Small intestine (tissue), 7 donors: Measurements from ENCODE around the gene ZNG1F. TPM values are rescaled to one million over a fixed set of nuclear protein-coding genes. Genes with fewer than 3 reads are reported as not detected.
"Not testable (repeated sequence)": the region's sequence is repeated elsewhere in the genome, so short reads cannot be mapped to it uniquely, and the experiment has no call there.

Source experiments
- DNase-seq, 2 donors: peaks; one replicate each; pipeline versions ENCODE4 v3.0.0 to v3.0.0-alpha.2; 2013
- FAIRE-seq: peaks from 2 replicates; lab custom pipeline; 2012; peaks lifted over from hg19 to GRCh38; lab: Jason Lieb, UNC
- H3K27ac ChIP-seq, 3 donors: one replicate each; pipeline ENCODE4 v1.5.1; 2013; ENCODE audit warnings: low read length in 2 of 3, mild to moderate bottlenecking in 2 of 3, control low read depth in 1 of 3, inconsistent platforms in 1 of 3, low read depth in 1 of 3, moderate library complexity in 1 of 3
- H3K27me3 ChIP-seq, 3 donors: one replicate each; pipeline ENCODE4 v1.6.1; 2013; ENCODE audit warnings: low read length in 3 of 3, inconsistent platforms in 1 of 3; ENCODE audit not compliant: control insufficient read depth in 3 of 3, insufficient read depth in 3 of 3
- H3K36me3 ChIP-seq, 3 donors: one replicate each; pipeline ENCODE4 v1.6.1; 2013; ENCODE audit warnings: low read length in 3 of 3, inconsistent platforms in 1 of 3, low read depth in 1 of 3, mild to moderate bottlenecking in 1 of 3, moderate library complexity in 1 of 3; ENCODE audit not compliant: control insufficient read depth in 3 of 3, insufficient read depth in 2 of 3
- H3K4me1 ChIP-seq, 3 donors: one replicate each; pipeline ENCODE4 v1.6.1; 2013; ENCODE audit warnings: low read length in 2 of 3, inconsistent platforms in 1 of 3, low read depth in 1 of 3, mild to moderate bottlenecking in 1 of 3, moderate library complexity in 1 of 3; ENCODE audit not compliant: control insufficient read depth in 3 of 3, insufficient read depth in 2 of 3
- H3K4me3 ChIP-seq, 3 donors: one replicate each; pipeline ENCODE4 v1.5.1; 2013; ENCODE audit warnings: low read length in 3 of 3, control low read depth in 1 of 3, inconsistent platforms in 1 of 3, low read depth in 1 of 3, mild to moderate bottlenecking in 1 of 3, moderate library complexity in 1 of 3
- H3K9me3 ChIP-seq, 2 donors: one replicate each; pipeline ENCODE4 v1.6.1; 2013; ENCODE audit warnings: low read depth in 1 of 2, low read length in 1 of 2; ENCODE audit not compliant: control insufficient read depth in 2 of 2, insufficient read depth in 1 of 2
- WGBS, 3 donors: extraction: QIAGEN DNeasy Blood & Tissue Kit; methylation state at CpG; one replicate each; pipeline ENCODE4 v1.1.7; 2013; 5-methylcytosine and 5-hydroxymethylcytosine counted together
- polyA plus RNA-seq, 4 donors: library from polyadenylated mRNA; stranded (reverse) in 3 of 4; unstranded in 1 of 4; fragments of 200-250 nt in 3 of 4; fragments of 120-200 nt in 1 of 4; gene quantifications; one replicate each; pipeline versions ENCODE4 v1.2.1 to v1.2.3, GENCODE V29; 2013
- donor health status: healthy with polysubstance abuse.
- donor health status: control.
- donor health status: control.
- donor health status: Bipolar disorder and iron deficiency.
- donor health status: healthy.

Gene ZNG1F
- polyA plus RNA-seq, 4 donors = 12.3 to 42.0 (median 25.6) TPM

DNA sequence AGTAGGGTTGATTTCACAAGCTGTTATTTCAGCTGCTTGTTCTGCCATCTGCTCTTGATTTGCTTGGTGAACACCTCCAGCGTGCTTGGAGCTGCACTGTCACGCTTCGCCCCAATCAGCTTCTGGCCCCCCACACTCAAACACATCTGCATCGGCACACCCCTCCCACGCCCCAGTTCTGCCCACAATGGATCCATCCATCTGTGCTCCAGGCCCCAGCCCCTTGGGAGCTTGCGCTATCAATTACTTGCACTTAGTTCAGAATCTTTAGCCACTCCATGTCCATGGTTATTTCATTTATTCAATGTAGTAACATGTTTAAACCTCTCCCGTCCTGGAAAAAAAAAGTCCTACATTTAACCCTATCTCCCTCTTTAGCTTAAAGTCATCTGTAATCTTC is 88.6 kb downstream of the ZNG1F start:
- WGBS, 3 donors = 61 to 75% (median 68%) methylated on average over 4 of the region's 7 CpGs
- not testable (repeated sequence) for FAIRE-seq, H3K27ac ChIP-seq, H3K4me3 ChIP-seq, H3K27me3 ChIP-seq, H3K4me1 ChIP-seq, H3K9me3 ChIP-seq, H3K36me3 ChIP-seq, DNase-seq

DNA sequence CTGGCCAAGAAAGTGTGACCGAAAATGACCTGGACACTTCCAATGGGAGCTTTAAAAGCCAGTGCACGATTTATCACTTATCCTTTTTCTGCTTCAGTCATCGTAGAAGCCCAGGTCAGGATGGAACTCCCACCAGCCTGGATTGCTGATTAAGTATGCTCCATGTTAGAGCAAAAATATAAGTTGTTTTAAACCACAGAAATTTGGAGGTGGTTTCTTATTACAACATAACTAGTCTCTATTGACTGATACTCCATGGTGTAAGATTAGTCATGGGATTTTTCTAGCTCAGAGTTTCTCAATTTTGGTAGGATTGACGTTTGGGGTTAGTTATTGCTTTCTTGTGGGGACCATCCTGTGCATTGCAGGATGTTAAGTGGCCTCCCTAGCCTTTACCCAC is 90.4 kb downstream of the ZNG1F start:
- not testable (repeated sequence) for H3K27ac ChIP-seq, H3K4me1 ChIP-seq, H3K4me3 ChIP-seq, FAIRE-seq, H3K9me3 ChIP-seq, DNase-seq, H3K36me3 ChIP-seq, H3K27me3 ChIP-seq
- 34 to 58% (median 57%) methylated on average over 4 of the region's 4 CpGs for WGBS, 3 donors

DNA sequence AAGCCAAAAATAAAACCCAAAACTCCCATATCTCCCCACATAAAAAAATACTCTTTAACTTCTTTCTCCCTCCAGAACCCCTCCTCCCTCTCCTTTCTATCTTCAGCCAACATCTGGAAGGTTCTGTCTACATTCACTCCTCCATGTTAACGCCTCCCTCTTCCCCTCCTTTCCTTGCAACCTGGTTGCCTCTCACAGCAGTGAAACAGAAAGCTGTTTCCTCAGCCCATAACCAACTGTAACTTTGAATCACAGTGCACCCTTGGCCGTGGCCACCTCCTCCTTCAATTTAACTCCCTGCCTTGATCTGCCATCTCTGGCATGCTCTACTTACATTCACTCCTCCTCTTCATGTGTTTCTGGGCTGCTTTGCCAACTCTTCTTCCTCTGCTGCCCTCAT is 94.1 kb downstream of the ZNG1F start:
- not testable (repeated sequence) for H3K27ac ChIP-seq, H3K27me3 ChIP-seq, H3K9me3 ChIP-seq, H3K4me3 ChIP-seq, FAIRE-seq, DNase-seq, H3K36me3 ChIP-seq, H3K4me1 ChIP-seq
- 26 to 52% (median 29%) methylated on average over 1 of the region's 2 CpGs for WGBS, 3 donors

DNA sequence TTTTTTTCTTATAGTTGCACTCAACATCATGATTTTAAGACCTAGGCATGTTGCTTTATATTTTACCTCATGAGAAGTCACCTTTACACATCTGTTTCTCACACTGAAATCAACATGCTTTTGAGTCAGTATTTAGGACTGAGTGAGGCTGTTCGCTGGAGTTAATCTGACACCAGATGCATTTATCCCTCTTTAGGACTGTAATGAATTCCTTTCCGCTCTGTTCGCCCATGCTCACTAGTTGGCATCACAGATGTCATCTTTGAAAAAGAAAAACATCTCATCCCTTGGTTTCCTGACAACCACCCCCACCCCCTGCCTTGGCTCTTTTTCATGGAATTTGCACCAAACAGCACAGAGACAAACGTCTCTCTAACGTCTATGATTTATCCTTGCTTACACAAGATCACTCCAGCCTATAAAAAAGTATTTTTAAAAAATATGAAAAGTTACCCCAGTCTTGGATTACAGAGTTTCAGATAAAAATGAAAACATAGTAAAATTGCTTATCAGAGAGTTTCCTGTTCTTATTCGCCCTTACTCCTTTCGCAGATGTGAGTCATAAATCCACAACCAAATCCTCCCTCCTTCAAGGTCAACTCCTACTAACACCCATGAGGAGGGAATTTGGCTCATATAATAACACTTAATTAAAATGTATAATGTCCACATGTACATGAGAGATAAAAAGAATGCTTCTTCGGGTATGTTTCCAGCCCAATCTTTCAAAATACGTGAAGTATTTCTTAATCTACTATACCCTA is 94.9 kb downstream of the ZNG1F start:
- not testable (repeated sequence) for H3K4me1 ChIP-seq, FAIRE-seq, DNase-seq

DNA sequence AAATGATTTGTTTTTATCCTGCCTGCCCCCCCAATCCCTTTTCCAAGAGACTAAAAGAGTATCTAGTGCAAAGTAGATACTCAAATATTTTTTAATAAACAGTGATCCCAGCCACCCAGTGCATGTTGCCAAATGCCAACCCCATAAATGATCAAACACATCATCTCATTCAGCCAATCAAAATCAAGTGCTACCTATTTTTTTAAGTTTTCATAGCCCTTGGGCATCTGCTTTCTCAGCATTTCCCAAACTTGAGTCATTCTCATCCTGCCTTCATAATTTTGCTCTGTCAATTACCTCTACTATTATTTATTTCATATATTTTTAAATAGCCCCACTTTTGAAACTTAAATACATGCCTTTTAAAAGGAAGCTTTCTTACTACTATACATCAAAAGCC is 98.2 kb downstream of the ZNG1F start:
- not testable (repeated sequence) for H3K9me3 ChIP-seq, H3K36me3 ChIP-seq, H3K27ac ChIP-seq, FAIRE-seq, H3K27me3 ChIP-seq, DNase-seq, H3K4me1 ChIP-seq, H3K4me3 ChIP-seq

More for the DNA sequence above, 94.9 kb downstream of the ZNG1F start:
- not testable (repeated sequence) for H3K27me3 ChIP-seq, H3K36me3 ChIP-seq, H3K27ac ChIP-seq, H3K9me3 ChIP-seq, H3K4me3 ChIP-seq
- whole genome bisulfite sequencing, 3 donors = 56 to 85% (median 70%) methylated on average over 3 to 5 of the region's 9 CpGs

DNA sequence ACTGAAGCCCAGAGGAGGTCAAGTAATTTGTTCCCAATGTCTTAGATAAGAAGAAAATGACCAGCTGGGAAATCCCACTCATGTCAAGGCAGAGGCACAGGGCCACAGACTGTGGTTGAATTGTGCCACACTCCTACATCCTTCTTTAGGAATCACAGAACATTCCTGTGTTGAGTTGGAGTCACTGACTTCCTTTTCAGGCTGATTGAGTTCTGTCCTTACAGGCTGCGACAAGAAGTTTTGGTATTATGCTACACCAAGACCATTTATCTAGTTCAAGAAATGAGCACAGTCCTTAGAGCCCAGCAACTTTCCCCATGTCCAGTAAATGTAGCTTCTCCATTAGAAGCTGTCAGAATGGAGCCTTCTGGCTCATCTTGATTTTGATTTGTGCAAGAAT is 98.7 kb downstream of the ZNG1F start:
- H3K9me3 ChIP-seq, H3K36me3 ChIP-seq, H3K4me3 ChIP-seq, FAIRE-seq, H3K27ac ChIP-seq, DNase-seq, H3K27me3 ChIP-seq, H3K4me1 ChIP-seq: not testable (repeated sequence)
- WGBS, 3 donors = 57 to 61% (median 60%) methylated on average over 1 of the region's 1 CpG

DNA sequence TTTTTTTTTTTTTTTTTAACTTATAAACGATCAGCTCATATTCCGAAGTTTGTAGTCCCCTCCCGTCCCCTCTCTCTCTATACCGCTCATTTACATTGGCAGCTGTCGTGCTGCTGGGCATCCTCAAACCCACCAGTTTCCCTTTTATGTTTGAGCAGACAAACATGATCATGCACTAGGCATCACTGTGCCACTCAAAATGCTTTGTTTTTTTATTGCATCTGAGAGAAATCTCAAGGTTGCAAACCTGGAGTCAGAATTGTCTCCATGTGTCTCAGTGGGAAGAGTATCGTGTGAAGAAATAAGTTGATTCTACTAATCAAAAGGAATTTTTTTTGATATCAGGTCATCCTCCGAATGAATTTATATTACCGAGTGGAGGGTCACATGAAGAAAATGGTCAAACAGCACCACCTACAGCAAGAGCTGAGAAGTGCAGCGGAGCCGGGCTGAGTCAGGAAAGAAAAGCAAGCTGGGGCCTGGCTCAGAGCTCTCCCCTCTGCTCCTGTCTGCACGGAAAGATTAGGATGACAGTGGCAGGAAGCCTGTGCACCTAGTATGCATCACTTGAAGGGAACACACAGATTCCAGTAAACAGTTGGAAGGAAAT is 100.6 kb downstream of the ZNG1F start:
- H3K4me3 ChIP-seq, FAIRE-seq, H3K27ac ChIP-seq, H3K4me1 ChIP-seq, H3K9me3 ChIP-seq, H3K27me3 ChIP-seq, H3K36me3 ChIP-seq, DNase-seq: not testable (repeated sequence)
- WGBS, 3 donors = 7 to 14% (median 13%) methylated on average over 9 of the region's 11 CpGs

DNA sequence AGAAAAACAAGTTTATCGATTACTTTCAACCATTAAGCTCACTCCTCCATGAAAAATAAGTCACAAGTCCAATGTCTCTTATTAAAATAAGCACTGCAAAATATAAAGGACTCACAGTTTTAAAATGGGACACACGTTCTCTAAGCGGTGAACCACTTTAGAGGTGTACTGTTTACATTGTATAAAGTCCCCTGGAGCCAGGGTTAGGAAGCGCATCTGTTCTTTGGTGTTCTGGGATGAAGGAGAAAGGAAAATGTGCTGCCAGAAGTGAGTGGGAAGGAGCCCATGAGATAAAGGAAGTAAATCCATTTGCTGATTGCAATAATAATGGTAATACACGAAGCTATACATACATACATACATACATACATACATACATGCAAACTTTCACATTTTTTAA is 101.2 kb downstream of the ZNG1F start:
- not testable (repeated sequence) for DNase-seq, H3K27ac ChIP-seq, H3K9me3 ChIP-seq, H3K4me1 ChIP-seq, H3K36me3 ChIP-seq, FAIRE-seq, H3K27me3 ChIP-seq, H3K4me3 ChIP-seq
- 46 to 63% (median 54%) methylated on average over 5 of the region's 5 CpGs for WGBS, 3 donors
